AG08395 (cell line): ENCODE data around the gene ABCG4.
"Not testable (repeated sequence)": the region's sequence is repeated elsewhere in the genome, so short reads cannot be mapped to it uniquely, and the experiment has no call there.

Experiments used
- DNase-seq: peaks from one replicate; pipeline ENCODE4 v3.0.0; 2012; ENCODE audit warnings: mixed read lengths, low spot score

ABCG4 gene

GRCh38 chr11:119149018-119149785 lies at the start of gene ABCG4:
Gene ABCG4, plus strand, starts transcription at chr11:119149052. Its CDS starts 914 bp downstream, at chr11:119149966.
- peak; percentile 18 for DNase-seq

DNA sequence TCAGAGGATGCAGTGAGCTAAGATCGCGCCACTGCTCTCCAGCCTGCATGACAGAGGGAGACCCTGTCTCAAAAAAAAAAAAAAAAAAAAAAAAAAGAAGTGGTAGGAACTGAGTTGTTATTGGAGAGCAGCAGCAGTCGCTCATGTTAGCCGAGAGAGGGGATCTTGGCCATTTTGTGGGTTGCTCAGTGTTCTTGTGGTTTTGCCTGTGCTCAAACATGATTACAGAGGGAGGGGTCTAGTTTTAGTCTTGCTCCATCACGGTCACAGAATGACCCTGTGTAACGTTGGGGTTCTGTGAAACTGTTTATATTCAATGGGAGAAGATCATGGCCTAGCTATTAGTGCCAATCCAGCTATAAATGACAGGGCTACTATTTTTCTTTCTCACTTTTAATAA lies 49.1 kb upstream of the ABCG4 start:
- no peak for DNase-seq

GRCh38 chr11:119100246-119100970 lies 48.4 kb upstream of the ABCG4 start:
- peak; percentile 58 for DNase-seq

GRCh38 chr11:119100994-119101758 lies 47.7 kb upstream of the ABCG4 start:
- no peak for DNase-seq

GRCh38 chr11:119101759-119102423 lies 47.0 kb upstream of the ABCG4 start, which contains the start of gene DPAGT1:
Gene DPAGT1, minus strand, starts transcription at chr11:119101853. Its CDS starts 198 bp downstream, at chr11:119101655.
- peak; percentile 90 for DNase-seq

DNA sequence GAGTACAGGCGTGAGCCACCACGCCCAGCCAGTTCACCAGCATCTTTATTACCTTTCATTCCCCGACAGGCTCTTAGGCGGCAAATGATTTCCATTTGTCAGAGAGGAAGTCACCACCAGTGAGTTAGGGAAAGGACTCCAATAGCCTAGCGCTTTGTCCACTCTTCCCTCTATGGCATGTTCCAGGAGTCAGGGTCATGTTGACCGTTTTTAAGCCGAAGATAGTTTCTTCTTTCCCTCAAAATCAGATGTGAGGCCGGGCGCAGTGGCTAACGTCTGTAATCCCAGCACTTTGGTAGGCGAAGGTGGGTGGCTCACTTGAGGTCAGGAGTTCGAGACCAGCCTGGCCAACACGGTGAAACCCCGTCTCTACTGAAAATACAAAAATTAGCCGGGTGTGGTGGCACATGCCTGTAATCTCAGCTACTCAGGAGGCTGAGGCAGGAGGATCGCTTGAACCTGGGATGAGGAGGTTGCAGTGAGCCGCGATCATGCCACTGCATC lies 45.6 kb upstream of the ABCG4 start:
- DNase-seq = not testable (repeated sequence)

DNA sequence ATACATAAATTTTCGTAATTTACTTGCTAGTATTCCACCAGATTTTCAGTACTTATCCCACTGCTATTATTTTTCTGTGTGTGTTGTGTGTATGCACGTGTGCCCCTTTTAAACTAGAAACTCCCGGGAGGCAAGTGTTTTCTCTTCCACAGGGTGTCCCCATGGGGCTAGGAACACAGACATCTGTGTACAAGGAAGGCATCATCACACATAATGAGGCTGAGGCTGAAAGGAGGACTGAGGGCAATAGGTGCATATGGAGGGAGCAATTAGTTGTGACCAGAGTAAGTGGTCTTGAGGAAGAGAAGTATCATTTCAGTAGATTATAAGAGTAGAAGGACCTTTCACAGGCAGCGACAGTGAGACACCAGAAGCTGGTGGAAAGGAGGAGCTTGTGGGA lies 45.1 kb upstream of the ABCG4 start:
- no peak for DNase-seq

- DNase-seq = peak; percentile 96
These were observed 42.0 kb upstream of the ABCG4 start, which contains the start of gene C2CD2L for GRCh38 chr11:119106564-119107537. Gene C2CD2L, plus strand, starts transcription at chr11:119107344. Its CDS starts 398 bp downstream, at chr11:119107742.

DNA sequence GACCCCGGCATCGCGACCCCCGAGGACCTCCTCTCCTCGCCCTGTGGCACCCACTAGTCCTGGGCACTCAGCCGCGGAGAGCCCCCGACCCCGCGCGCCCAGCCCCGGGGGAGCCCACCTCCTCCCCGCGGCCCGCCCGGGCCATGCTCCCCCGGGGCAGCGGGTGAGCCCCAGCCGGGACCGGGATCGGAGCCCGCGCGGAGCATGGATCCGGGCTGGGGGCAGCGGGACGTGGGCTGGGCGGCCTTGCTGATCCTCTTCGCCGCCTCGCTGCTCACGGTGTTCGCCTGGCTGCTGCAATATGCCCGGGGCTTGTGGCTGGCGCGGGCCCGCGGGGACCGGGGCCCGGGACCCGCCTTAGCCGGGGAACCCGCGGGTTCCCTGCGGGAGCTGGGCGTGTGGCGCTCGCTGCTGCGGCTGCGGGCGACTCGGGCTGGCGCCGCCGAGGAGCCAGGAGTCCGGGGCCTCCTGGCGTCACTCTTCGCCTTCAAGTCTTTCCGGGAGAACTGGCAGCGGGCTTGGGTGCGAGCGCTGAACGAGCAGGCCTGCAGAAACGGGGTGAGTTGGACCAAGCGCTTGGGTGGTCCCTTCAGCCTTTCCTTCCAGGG lies 41.2 kb upstream of the ABCG4 start:
- DNase-seq = peak; percentile 31

DNA sequence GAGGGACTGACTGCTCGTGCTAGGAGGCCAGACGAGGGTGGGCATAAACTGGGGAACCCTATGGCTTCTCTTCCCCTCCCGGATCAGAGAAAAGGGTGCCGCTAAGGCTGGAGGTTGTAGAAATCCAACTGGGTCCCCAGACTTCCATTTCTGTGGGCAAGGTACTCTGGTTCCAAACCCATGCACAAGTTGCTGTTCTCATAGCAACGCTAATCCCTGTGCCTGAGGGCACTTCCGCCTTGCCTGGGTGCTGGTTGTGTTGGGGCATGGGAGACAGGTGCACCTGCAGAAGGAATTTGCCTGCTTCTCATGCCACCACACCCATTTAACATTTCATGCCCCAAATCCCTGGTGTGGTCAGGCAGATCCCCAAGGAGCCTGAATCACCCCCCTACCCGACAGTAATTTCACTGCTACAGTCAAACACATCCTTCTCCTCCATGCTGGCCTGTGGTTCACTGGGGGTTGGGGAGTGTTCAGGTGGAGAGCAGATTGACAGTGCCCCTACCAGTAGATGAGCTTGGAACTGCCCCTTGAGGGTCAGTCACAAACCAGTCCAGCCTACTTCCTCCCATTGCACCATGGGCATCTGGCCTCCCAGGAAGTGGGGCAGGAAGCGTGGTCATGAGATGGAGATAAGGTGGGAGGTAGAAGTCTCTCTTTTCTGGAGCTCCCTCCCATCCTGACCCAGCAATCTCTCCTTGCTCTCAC lies 40.6 kb upstream of the ABCG4 start:
- DNase-seq = no peak

DNA sequence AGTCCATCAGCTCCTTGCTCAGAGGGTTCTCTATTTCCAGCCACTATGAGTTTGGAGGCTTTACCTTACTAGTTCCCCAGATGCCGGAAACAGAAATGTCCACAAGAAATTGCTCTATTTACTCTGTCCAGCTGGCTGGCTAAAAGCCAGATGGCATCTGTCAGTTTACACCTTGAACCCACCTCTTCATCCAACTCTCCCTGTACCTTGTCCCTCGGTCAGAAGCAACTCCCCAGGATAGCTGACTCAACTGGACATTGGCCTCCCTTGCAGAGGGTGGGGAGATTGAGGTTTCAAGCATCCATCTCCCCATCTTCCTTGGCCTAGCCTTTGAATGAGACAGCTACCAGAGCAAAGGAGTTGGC lies 40.0 kb upstream of the ABCG4 start:
- DNase-seq = no peak

- no peak for DNase-seq
These were observed 39.0 kb upstream of the ABCG4 start for GRCh38 chr11:119109843-119110242.

DNA sequence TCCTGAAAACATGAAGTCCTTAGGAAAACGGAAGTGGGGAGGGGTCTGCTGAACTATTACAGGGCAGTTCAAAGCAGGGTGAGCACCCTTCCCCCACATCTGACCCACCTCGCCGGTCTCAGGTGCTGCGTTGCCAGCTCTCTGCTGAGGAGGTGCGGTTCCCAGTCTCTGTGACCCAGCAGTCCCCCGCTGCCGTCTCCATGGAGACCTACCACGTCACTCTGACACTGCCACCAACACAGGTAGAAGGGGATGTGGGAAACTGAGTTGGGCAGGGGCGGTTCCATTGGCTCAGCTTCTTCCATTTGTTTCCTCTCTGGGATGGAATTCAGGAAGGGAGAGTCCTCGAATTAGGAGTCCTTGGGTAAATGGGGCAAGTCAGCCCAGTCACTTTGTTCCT lies 38.4 kb upstream of the ABCG4 start:
- no peak for DNase-seq

DNA sequence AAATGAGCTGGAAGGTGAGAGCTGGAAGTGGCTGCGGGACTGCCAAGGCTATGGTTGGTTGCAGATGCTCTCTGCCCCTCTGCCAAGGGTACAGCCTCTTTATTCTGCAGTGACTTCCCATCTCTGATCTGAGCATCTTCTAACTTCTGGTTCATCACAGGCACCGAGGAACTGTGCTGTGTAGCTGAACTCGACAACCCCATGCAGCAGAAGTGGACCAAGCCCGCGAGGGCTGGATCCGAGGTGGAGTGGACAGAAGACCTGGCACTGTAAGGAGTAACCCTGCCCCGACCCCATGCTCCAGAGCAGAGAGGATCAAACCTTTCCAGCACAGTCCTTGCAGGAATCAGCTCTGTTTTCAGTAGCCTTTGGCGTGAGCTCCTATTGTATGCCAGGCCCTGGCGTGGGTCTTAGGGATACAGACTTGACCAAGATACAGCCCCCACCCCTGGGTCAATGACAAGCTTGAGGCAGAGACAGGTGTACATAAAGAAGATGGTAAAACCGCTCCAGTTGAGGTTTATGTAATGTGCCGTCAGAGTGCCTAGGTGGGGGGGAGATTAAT lies 37.4 kb upstream of the ABCG4 start:
- DNase-seq = no peak

DNA sequence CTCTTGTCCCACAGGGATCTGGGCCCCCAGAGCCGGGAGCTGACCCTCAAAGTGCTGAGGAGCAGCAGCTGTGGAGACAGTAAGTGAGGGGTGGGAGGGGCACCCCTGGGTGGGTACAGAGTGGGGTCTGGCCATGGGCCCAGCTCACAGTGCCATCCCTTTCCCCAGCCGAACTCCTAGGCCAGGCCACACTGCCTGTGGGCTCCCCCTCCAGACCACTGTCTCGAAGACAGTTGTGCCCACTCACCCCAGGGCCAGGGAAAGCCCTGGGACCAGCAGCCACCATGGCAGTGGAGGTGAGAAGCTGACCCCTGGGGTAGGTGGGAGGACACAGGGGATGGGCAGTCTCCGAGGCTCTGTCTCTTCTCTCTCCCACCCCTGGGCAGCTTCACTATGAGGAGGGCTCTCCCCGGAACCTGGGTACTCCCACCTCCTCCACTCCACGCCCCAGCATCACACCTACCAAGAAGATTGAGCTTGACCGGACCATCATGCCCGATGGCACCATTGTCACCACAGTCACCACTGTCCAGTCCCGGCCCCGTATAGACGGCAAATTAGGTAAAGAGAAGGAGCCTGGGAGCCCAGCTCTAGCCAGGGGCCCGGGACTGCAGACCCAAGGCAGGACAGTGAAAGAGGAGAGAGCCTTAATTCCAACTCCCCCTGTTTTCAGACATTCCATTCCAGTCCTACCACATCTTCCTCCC lies 36.4 kb upstream of the ABCG4 start:
- DNase-seq = no peak

DNA sequence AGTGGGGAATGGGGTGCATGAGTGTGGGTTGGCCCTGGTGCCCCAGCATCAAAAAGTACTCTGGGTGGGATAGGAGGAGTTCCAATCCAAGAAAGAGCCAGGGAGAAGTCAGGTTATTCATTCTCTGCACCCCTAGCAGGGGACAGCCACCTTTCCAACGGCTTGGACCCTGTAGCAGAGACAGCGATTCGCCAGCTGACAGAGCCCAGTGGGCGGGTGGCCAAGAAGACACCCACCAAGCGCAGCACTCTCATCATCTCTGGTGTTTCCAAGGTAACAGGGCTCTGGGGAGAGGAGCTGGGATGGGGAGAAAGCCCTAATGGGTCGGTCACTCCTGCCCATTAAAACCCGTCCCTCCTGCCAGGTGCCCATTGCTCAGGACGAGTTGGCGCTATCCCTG lies 35.1 kb upstream of the ABCG4 start:
- no peak for DNase-seq

DNA sequence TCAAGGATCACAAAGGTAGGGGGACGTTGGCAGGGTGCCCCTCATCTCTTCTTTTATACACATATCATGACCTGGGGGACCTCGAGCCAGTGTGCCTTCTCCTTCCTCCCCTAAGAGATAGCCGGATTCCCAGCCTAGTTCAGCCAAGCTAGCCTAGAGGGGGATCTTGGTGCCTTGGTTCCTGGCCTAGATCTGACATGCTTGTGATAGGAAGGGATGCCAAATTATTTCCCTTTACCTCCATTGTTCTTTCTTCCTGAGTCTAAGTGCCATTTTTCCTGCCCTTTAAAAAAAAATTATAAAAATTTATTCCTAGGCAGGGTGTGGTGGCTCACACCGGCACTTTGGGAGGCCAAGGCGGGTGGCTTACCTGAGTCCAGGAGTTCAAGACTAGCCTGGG lies 34.5 kb upstream of the ABCG4 start:
- no peak for DNase-seq

DNA sequence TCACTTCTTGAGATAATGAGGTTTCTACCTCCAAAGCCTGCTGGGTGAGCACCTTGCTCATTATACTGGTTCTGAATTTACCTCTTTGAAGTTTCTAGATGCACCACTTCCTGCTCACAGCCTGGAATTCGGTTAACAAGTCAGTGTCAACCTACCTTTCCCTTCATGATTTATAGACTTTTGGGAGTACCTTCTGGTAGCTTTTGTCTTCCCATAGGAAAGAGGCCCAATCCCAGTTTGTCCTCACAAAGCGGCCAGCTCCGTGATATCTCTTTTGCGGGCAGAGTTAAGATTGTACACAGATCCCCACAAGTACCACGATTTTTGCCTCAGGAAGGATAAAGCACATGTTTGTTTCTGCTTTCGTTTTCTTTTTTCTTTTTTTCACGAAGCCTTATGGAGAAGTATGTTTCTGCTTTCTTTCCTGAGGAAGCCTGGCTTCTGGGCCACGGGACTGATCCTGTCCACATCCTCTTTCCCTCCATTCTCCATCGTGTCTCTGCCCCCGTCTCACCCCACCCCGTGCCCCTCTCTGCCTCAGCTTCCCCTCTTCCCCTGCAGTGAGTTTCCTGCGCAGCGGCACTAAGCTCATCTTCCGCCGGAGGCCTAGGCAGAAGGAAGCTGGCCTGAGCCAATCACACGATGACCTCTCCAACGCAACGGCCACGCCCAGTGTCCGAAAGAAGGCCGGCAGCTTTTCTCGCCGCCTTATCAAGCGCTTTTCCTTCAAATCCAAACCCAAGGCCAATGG lies 33.2 kb upstream of the ABCG4 start:
- DNase-seq = no peak
